ENCODE measurements around the gene ANKS1B.

The ANKS1B gene

DNA sequence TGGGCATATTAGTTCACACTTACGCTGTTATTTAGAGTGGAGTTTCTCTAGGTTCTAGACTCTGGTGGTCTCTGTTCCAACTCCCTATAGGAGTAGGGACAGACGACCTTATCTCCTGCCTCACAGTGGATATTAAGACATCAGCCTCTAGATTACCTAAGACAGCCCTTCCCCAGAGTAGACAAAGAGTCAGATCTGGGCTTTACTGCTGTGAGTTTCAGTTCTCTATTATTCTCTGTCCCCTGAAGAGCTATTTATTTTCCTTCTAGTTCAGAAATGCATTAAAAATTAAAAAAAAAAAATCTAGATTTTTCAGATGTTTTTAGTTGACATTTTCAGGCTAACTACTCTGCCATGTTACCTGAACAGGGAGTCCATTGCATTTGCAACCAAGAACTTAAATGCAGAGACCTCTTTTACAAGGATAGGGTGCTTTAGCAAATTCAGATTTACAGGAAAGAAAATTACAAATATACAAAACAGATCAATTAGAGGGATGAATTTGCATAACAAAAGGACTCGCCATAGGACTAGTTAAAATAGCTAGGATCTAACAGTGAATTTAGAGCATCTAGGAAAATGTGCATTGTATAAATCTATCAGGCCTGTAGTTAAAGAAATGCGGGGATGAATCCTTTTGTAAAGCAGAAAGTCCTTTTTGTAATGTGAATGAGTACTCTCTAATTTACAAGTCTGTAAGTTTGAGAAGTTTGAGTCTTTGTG, 958.2 kb downstream of the ANKS1B start:
- no peak for DNase-seq (ENCODE audit: extremely low read depth, low read depth)
- TF ChIP-seq, protein P1, sequence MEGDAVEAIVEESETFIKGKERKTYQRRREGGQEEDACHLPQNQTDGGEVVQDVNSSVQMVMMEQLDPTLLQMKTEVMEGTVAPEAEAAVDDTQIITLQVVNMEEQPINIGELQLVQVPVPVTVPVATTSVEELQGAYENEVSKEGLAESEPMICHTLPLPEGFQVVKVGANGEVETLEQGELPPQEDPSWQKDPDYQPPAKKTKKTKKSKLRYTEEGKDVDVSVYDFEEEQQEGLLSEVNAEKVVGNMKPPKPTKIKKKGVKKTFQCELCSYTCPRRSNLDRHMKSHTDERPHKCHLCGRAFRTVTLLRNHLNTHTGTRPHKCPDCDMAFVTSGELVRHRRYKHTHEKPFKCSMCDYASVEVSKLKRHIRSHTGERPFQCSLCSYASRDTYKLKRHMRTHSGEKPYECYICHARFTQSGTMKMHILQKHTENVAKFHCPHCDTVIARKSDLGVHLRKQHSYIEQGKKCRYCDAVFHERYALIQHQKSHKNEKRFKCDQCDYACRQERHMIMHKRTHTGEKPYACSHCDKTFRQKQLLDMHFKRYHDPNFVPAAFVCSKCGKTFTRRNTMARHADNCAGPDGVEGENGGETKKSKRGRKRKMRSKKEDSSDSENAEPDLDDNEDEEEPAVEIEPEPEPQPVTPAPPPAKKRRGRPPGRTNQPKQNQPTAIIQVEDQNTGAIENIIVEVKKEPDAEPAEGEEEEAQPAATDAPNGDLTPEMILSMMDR (IDR thresholded peaks at IDR 0.05; ENCODE audit: low read depth, low read length) = no peak

DNA sequence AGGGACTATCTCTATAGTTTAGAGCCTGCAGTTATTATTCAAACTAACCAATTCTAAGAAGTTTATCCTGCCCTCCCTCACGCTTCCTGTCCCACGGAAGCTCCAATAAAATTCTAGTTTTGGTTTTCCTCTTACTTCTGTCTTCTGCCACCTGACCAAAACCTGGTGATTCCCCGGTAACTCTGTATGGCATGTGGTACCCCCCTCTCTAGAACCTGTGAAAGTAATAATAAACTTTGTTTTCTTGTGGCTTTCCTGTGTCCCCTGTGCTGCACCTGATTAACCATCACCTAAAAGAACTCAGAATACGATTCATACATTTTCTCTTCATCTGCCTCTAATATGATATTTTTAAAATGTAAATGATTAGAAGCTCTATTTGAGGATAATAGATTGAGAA, 959.9 kb downstream of the ANKS1B start:
- TF ChIP-seq, protein P1 (IDR thresholded peaks at IDR 0.05; ENCODE audit: low read depth, low read length) = no peak
- DNase-seq (ENCODE audit: extremely low read depth, low read depth) = no peak

DNA sequence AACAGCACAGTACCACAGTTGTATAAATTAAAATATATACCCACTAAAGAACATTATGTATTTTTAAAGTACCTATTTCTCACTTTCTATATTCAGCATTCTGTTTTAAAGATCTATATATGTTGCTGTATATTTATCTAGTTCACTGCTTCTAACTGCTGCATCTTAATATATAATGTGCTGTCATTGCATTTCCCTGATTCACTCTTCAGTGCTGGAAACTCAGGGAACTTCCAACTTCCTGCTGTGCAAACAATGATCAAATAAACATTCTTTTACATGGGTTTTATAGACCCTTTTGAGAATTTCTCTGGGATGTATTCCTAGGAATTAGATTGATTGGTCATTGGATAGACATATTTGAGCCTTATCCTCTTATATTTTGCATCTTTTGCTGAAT, 960.5 kb downstream of the ANKS1B start:
- TF ChIP-seq, protein P1 (IDR thresholded peaks at IDR 0.05; ENCODE audit: low read depth, low read length) = no peak
- DNase-seq (ENCODE audit: extremely low read depth, low read depth) = no peak

DNA sequence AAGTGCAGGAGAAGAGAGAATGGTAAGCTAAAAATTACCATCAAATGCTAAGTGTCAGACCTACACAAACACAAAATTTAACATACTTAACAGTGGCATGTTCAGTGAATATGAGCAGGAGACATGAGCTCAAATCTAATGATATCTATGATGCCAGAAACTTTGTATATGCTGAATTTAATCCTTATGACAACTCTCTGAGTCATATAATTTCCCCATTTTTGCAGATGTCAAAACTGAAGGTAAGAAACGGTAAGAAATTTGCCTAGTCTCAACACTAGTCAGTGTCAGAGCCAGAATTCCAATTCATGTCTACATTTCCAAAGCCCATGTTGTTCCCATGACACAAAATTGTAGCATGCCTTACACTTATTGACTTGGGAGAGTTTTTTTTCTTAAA, 963.9 kb downstream of the ANKS1B start:
- no peak for DNase-seq (ENCODE audit: extremely low read depth, low read depth)
- TF ChIP-seq, protein P1 (IDR thresholded peaks at IDR 0.05; ENCODE audit: low read depth, low read length) = no peak

DNA sequence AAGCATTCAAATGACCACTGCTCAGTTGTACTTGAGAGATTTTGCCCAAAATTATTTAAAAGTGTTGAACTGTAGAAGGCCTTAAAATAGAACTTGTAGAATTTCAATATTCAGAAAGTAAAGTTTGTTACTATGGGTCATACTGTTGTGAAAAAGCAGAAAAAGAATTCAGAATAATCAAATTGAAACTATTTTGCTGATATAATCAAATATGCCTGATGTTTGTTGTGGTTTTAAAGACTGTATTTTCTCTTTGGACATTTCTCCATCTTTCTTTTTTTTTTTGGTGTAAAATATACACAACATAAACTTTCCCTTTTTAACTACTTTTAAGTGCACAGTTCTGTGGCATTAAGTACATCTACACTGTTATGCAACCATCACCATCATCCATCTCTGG, 964.9 kb downstream of the ANKS1B start:
- TF ChIP-seq, protein P1 (IDR thresholded peaks at IDR 0.05; ENCODE audit: low read depth, low read length) = no peak
- DNase-seq (ENCODE audit: extremely low read depth, low read depth) = no peak

DNA sequence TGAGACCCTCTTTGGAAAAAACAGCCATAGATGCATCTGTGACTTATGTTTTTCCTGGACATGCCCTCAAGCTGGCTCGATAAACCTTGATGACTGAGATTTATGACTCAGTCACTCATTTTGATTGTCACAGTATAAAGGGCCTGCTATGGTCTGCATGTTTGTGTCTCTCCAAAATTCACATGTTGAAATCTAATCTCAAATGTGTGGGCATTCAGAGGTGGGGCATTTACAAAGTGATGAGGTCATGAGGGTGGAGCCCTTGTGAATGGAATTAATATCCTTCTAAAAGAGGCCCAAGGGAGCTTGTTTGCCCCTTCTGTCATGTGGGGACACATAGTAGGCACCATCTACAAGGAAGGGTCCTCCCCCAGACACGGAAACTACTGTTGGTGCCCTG, 966.8 kb downstream of the ANKS1B start:
- TF ChIP-seq, protein P1 (IDR thresholded peaks at IDR 0.05; ENCODE audit: low read depth, low read length) = no peak
- DNase-seq (ENCODE audit: extremely low read depth, low read depth) = no peak

DNA sequence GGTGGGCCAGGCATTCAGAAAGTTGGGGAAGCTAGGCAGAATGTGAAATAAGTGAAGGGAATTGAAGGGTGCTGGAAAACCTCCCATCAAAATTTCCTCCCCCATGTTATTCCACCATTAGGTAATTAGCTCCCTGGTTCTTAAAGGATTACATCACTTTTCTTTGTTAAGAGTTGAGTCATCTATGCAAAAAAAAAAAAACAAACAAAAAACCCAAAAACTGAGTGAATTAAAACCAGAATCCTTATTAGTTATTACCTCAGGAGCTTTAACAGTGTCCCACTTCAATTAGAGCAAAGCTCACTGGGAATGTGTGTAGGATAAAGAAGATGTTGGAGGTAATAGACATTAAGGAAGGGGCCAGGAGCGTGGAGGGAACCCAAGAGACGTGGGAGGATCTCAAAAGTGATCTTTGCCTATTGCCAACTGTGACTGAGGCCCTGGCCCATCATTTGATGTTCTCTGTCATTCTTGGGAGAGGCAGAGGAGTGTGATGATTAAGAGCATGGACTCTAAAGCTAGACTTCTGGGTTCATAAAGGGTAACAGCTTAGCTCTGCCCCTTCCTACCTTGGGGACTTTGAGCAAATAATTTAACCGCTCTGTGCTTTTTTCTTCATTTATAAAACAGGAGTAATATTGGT, 975.0 kb downstream of the ANKS1B start:
- TF ChIP-seq, protein P1 (IDR thresholded peaks at IDR 0.05; ENCODE audit: low read depth, low read length) = no peak
- no peak for DNase-seq (ENCODE audit: extremely low read depth, low read depth)

All from AG09319 (cell line).